Activated T-cell treated with anti-CD3 and anti-CD28 coated beads, Interleukin-2, amount 50 U/mL, for 48 hours (primary cell): ENCODE data around the gene CERS2.

Source experiments
- DNase-seq, 2 experiments: peaks; one replicate each; pipeline ENCODE4 v3.0.0-alpha.2; 2020

Gene CERS2

DNA sequence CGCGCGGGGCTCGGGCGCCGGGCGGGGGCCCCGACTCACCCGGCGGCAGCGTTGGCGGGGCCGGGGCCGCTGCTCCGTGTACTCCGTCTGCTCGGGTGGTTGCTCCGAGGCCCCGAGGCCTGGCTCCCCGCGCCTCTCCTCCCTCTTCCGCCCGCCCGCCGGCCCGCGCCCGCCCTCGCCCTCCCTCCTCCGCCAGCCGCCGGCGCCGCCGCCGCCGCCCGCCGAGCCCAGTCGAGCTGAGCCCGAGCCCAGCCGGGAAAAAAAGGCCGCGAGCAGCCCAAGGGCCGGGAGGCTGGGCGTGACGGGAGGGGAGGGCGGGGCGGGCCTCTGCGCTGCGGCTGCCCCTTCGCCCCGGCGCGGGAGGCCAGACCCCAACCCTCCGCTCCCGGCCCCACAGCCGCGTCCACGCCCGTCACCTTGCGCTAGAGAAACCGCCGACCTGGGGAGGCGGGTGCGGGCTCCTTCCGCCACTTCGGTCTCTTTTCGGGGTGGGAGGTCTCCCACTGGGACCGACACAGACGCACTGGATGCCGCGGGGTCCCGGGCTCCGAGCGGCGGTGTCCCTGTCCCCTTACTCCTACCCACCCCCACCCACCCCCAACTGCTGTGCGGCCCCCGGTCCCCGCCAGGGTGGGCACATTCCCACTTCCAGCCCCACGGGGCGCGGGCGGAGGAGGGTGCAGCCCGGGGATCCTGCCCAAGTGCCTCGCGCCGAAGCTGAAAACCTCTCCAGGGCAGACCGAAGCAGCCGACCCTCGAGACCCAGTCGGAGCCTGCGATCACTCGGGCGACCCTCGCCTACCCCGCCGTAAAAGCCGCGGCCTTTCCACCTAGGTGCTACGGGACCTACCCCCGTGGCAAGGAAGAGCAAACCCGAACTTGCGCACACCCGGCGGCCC lies at the start of gene CERS2:
Gene CERS2, minus strand, starts transcription at position 256 of the 899 bp plus-strand sequence. CDS start 5,745 bp downstream, outside the sequence.
- peak; percentile 73 to 80 for DNase-seq

- no peak for DNase-seq
These were observed 38.9 kb upstream of the CERS2 start for GRCh38 chr1:151013518-151013917.

- no peak for DNase-seq
These were observed 38.2 kb upstream of the CERS2 start for GRCh38 chr1:151012684-151013471.

DNA sequence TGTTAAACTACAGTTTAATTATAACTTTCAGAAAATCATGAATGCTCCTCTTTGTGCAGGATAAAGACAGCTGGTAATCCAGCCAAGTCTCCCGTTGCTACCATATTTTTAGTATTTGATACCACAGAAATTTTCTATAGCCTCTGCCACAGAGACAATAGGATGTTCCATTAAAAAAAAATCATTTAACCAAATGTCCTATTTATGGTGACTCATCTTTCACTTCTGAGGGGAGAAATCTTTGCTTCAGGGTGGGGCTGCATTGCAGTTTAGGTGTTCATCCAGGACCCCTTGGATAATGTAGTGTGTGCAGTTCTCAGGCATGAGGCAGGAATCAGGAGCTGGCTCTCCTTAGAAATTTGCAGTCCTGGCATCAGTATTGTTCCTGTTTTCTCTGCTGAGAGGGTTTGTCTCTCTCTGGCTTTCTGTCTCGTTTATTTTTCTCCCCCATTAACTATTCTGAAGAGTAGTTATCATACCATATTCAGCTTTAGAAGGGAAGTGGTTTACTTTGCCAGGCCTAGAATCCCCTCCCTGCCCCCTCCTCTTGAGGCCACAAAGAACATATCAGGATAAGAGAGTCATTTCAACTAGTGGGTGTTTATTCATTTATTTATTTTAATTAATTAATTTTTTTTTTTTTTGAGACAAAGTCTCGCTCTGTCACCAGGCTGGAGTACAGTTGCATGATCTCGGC lies 36.7 kb upstream of the CERS2 start:
- no peak for DNase-seq

DNA sequence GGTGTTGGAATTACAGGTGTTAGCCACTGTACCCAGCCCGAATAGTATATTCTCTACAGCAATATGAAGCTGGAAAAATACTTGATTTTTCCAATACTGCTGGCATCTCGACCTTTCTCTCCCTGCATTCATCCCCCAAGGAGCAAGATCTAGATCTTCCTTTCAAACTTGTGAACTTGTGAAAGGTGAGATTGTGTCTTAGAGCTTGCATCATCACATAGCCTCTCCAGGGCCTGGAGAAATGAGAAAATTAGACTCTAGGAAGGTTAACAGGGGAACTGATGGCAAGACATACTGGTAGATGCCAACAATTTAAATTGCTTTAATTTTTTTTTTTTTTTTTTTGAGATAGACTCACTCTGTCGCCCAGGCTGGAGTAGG lies 35.7 kb upstream of the CERS2 start:
- DNase-seq, result no peak

DNA sequence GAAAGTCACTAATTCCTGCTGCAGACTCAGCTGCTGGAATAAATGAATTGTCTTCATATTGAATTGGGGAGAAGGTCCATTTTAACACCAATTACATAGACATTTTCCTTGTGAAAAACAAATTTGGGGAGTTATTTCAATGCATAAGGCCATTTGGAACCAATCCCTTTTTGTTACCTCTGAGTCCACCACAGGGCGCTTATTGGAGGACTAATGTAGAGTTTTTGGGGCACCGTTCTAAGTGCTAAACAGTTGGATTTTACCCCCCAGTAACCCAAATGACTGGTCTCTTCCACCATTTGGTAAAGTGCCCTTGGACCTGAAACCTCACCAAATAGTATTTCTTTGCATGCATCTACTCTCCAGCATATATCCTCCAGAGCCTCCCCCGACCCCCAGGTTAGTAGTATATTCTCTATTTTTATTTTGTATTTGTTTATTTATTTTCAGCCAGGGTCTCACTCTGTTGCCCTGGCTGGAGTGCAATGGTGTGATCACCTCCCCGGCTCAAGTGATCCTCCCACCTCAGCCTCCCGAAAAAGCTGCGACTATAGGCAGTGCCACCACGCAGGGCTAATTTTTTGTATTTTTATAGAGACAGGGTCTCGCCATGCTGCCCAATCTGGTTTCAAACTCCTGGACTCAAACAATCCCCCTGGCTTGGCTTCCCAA lies 35.2 kb upstream of the CERS2 start:
- DNase-seq, result no peak

DNA sequence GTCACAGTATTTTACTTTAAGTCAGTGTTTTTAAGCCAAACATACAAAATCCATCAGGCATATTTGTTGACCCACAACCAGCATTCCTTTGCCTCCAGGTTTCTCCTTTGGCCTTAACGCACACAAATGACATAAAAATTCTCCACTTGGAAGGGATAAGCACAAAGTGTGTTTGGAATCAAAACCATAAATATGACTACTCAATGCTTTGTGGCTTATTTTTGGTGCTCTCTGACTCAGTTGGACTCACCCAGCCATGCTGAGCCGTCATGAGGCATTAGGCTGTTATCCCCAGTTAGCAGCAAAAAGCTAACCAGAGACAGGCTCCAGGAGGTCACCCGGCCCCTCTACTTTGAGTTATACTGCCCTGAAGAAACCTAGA lies 34.6 kb upstream of the CERS2 start:
- DNase-seq, result peak; percentile 35 to 40

DNA sequence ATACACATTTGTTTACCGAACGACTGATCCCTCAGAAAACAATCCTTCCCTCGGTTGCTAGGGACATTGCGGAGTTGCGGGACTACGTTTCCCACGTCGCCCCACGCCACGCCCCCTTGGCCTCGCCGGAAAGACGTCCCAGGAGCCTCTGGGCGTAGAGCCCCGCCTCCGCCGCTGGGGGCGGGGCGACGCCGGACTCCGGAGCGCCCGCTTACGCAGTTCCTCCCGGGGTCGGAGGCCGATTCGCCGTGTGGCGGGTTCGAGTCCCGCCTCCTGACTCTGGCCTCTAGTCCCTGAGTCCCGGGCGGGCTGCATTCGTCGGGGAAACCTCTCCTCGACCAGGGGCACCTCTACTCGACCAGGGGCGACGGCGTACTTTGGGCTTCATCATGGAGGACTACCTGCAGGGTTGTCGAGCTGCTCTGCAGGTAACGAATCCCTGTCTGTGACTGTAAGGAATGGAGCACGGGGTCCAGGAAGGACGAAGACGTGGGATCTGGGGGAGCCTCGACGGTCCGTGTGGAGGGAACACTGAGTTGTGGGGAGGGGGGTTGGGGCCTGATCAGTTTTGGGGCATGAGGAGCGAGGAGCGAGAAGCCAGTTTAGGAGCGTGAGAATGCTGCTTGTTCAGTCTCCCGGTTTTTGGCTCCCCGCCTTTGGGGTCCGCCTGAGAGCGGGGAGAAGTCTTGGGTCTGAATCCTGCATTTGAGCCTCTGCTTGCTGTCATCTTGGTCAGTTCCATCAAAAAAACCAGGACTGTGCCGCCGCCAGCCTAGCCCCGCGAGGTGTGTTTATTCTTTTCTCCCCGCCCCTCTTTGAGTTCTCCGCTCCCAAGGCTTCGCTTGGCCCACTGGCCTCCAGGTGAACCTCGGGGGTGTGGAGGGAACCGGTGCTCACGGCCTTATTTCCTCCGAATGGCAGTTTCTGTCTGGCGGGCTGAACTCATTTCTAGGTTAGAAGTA lies 33.9 kb upstream of the CERS2 start, which contains the start of gene PRUNE1:
Gene PRUNE1, plus strand, starts transcription at position 206 of the 962 bp plus-strand sequence. Its CDS starts 184 bp downstream, at position 390.
- peak; percentile 96 to 97 for DNase-seq

- DNase-seq, result no peak
These were observed 33.2 kb upstream of the CERS2 start for GRCh38 chr1:151007853-151008243.

GRCh38 chr1:151006327-151007052 lies 31.9 kb upstream of the CERS2 start, which contains the start of gene MINDY1:
Gene MINDY1 (minus strand): TSS chr1:151006902. CDS start chr1:151002617, 4,285 bp downstream.
- DNase-seq, result peak; percentile 61 to 63

DNA sequence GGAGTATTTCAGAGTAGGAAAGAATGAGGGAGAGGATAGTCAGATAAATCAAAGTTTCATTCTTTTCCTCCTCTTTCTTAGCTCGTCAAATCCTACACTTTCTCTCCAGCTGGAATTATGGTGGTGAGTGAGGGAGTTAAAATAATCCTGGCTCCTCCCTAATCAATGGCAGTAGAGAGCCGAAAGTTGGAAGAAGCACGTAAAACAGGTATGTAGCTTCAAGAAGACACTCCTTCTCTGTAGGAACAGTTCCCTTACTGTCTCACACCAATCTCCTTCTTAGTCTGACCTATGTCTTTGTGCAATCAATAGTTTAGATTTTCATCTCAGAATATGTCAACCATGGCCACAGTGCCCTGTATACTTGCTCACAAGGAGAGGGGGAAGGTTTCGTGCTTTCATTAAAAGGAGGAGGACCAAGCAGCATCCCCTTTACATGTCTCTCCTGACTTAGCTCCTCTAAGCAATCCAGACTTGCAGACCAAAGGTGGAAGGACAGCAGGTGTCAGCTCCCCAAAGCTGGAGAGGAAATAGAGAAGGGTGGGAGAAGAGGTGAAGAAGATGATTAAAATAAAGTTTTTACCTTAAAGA lies 31.2 kb upstream of the CERS2 start:
- DNase-seq, result no peak

- DNase-seq, result no peak
These were observed 28.5 kb upstream of the CERS2 start for GRCh38 chr1:151003180-151003579.

DNA sequence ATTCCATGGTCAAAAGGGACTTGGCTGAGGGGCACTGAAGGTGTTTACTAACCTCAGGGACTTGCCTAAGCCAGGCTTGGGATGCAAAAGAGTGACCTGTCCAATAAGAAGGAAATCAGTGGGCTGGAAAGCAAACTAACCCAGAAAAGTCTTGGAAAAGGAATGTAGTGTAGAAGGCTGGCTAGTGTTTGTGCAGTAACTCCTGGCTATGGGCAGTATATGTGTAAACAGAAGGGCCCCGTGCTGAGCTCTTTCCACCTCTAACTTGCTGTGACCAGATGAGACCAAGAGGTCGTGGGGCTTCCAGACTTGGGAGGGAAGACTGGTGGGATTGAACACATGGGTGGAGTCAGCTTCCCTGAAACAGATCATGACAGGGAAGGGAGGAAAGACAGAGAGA lies 28.0 kb upstream of the CERS2 start:
- no peak for DNase-seq

- no peak for DNase-seq
These were observed 27.4 kb upstream of the CERS2 start for GRCh38 chr1:151002051-151002450.

DNA sequence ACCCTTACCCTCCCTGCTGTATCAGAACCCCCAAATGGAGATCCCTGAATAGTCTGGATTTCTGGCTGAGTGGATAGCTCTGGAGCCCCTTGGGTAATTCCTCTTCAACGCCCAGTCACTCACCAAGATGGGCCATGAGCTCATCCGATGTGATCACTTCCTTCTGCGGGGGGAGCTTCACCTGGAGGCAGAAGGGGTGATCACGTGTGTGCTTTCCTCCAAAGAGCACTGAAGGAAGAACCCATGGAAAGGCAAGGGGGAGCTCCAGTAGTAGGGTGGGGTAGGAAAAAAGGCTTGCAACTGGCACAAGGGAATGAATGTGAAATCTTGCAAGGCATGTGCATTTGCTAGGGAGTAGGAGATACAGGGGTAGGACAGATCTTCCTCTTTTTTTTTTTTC lies 27.0 kb upstream of the CERS2 start:
- DNase-seq, result no peak

GRCh38 chr1:151000408-151000807 lies 25.8 kb upstream of the CERS2 start:
- no peak for DNase-seq

GRCh38 chr1:150999926-151000325 lies 25.3 kb upstream of the CERS2 start:
- DNase-seq, result no peak

DNA sequence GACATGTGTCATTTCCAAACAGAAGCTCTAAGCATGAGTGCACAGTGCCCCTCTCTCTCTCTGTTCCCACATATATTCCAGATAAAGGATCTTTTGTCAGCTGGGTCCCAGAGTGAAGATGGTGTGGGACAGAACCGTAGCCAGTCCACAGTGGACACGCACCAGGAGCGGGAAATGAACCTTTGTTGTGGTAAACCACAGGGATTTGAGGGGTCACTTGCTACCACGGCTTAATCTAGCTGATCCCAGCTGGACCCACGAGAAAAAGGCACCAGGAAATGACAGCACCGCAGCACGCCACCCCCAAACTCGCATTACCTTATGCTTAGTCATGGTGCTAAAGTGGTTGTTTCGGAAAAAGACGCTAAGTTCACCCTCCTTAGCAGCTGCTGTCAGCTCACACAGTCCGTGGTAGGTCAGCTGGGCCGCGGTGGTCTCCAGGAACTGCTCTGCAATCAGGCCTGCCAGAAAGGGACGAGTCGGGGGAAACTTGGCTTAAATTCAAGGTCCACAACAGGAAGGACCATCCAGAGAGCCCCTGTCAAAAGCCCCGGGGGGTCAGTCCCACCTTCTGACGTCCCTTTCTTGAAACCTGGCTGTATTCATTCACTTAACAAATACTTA lies 24.5 kb upstream of the CERS2 start:
- peak; percentile 52 to 60 for DNase-seq

- DNase-seq, result no peak
These were observed 23.3 kb upstream of the CERS2 start for GRCh38 chr1:150997949-150998348.
